GM19468 (cell line): ENCODE data around the gene JAK1.
"Not testable (repeated sequence)": the region's sequence is repeated elsewhere in the genome, so short reads cannot be mapped to it uniquely, and the experiment has no call there.

Source experiments
- ATAC-seq: cut with Tn5 transposase; IDR thresholded peaks from one replicate; pipeline ENCODE4 v1.9.1; 2021; ENCODE audit warnings: mild to moderate bottlenecking, moderate library complexity, moderate number of reproducible peaks; ENCODE audit not compliant: unreplicated experiment; ENCODE audit errors: extremely low read depth

Gene JAK1

DNA sequence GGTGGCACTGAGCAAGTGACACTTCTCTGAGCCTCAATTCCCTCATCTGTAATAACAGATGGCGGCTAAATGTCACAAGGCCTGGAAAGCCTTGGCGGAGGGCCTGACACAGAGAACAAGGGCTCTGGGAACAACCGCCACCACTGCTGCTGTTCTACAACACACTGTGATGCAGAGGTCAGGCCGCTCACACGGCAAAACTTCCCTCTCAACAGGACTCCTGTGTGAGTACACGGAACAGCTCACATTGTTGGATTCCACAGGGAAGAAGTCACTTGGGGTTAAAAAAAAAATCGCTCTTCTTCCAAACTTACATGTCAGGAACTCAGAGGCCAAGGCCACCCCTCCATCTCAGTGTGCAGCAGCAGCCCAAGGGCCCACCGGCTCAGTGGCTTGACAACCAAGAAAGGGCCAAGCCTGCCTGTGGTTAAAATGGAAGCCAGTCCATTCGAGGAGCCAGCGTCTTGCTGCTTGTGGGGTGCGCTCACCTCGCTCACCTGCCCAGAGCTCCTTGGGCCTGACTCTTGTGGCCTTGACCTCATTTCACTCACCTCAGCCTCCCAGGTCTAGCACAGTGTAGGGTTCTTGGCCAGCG is 120.4 kb downstream of the JAK1 start:
- no peak for ATAC-seq

DNA sequence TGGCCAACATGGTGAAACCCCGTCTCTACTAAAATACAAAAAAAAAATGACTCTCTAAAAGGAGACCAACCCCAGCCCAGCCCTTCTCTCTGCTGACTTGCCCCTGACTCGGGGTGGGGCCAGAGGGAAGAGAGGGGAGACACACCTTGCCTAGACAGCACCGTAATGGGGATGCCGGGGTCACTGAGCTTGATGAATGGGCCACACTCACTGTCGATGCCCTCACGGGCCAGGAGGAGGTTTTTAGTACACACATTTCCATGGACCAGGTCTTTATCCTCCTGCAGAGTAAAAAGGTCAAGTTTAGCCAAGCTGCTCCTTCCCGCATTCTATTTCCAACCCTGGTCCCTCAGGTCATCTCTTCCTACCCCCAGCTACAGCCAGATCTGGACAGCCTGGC is 121.7 kb downstream of the JAK1 start:
- ATAC-seq = no peak

DNA sequence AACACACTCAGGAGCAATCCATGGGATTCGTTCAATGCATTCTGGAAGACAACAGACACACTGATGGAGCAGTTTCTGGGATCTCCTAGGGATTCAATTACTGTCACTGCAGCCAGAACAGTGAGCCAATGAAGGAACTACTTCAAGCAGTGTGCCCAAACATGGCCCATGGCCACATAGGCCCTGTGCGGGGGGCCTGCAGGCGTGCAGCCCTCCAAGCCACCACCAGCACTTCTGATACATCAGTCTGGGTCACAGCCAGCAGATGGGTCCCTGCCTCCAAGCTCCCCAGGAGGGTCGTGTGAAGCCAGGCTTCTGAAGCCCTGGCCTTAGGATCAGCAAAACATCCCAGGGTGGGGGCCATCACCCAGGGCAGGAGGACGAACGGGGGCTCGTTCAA is 122.2 kb downstream of the JAK1 start:
- no peak for ATAC-seq

DNA sequence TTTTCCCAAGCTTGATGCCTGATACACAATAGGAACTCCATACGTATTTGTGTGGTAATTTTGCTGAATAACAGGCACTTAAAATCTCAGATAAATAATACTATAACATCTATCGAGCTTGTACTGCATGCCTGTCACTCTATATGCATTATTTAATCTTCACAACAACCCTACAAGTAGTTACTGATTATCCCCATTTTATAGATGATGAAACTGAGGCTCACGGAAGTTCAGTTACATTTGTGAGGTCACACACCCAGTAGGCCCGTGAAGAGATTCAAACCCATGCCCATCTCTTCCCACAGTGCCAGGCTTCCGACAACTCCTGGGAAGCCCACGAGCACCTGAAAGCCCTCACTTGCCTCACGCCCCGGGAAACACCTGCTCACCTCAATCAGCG is 122.7 kb downstream of the JAK1 start:
- no peak for ATAC-seq

DNA sequence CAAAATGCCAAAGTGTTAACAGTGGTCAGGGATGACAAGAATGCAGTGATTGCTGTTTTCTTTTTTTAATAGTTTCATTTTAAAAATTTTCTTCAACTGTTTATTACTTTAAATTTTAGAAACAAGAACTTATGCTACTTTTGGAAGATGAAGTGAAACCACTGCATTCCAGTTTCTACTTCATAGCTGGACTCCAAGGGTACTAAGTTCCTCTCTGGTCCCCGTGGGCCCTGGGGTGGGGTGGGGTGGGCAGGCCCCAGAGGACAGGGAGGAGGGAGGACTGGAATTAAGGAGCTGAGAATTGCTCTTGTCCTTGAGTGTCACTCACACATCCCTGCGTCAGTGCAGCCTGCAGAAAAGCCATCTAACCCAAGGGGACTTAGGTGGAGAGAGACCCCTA is 124.1 kb downstream of the JAK1 start:
- ATAC-seq = no peak

DNA sequence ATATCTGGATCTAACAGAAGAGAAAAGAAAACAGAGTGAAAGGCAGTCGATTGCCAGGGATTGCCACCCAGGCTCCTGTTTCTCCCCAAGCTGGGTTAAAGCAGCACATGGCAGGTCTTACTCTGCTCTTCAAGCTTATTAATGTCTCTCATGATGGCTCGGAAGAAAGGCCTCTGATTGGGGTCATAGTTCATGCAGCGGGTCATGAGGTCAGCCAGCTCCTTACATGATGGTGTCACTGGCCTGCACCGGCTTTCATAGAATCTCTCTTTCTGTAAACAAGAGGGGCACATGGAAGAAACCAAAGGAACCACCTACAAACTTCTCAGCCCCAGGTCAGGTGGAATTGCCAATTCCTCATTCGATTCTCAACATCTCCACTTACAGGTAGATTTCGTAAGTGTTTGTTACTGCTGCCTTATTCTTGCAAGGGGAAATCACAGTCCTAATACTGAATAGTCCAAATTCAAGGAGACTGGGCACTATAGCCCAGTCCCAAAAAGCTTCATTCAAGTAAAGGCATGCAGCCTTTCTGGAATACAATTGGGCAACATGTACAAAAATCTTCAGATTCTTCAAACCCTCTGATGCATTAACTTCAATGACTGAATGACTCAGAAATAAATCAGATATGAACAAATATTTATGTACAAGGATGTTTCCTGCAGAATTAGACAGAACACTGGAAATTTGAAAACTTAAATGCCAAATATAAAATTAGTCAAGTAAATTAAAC is 124.9 kb downstream of the JAK1 start:
- ATAC-seq = no peak

DNA sequence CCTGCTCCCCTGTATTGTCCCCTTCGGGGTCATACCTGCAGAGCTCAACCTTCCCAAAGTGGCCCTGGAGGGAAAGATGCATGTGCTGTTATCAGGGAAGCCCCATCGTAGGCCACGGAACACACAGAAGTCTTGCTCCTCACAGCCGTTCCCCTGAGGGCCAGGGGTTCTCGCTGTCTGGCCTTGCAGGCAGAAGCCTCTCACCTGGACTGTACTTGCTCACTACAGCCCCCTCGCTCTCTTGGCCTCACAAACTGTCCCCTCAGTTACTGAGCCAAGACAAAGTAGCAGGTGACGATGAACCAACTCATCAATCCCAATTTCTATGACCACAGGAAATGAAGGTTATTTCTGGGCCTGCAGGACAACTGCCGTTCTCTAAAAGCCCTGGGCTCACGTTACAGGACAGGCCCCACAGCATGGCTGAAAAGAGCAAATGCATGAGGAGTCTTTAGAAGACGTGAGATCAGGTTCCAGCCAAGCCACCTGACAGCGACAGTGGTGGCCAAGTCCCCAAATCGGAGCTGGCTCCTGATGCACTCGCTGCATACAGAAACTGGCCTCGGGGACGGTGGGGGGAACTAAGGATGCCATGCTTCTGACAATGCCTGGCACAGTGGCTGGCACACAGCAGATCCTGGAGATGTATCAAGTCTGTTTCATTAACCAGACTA is 126.5 kb downstream of the JAK1 start:
- no peak for ATAC-seq

DNA sequence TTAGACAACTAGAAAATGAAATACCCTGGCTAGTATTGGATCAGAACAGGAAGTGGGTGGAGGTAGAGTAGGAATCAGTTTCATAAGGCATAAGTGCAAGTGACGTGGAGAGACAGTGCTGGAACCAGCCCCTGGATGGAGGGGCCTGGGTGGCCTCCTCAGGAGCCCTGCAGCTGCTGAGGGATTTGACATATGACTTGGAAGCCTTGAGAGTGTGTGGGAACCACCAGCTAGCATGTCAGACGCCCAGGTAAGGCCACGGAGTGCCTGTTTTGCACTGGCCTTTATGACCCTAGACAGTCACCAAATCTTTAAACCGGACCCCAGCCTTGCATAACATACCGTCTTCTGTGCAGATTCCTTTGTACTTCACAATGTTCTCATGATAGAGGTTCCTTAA is 127.1 kb downstream of the JAK1 start:
- no peak for ATAC-seq

DNA sequence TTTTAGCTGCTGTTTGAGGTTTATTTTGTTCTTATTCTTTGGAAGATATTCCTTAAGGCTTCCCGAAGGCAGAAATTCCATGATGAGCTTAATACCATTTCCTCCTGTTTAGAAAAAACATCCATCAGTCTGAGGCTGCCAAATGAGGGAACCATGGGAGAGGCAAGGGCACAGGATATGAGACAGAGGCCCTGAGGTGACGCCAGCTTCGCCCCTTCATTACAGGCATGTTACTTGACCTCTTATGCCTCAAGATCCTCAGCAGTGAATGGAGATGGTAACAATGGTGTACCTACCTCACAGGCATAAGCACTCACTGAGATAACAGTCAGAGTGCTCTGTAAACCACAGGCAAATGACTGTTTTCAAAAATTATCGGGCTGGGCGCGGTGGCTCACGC is 127.9 kb downstream of the JAK1 start:
- no peak for ATAC-seq

DNA sequence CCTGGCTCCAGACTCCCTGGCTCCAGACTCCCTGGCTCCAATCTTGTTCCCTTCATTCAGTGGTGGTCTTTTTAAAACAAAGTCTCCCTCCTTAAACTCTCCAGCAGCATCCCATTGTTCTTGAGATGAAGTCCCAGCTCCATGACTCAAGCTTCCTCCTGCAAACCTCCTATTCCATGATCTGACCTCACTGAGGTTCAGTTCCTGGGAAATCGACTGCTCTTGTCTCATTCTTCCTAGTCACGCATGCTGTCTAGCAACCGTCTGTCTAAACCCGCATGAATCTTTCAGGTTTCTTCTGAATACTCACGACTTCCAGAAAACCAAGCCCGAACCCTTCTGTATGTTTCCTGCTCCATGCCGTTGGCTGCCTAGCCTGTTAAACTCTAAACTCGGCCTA is 129.5 kb downstream of the JAK1 start:
- no peak for ATAC-seq

DNA sequence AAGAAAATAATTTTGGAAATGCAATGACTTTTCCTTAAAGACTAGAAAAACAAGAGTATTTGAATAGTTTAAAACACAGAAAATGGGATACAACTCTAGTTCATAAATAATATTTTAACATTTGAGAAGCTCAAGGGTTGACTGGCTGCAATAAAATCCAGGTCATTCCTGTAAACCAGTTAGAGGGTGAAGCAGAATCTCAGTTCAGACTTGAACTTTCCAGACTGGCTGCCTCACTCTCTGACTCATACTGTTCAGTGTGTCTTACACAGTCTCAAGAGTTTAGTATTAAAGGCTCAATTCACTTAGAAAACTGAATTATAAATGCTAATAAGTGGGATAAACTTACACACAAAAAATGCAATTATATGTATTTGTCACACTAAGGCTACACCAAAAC is 131.6 kb downstream of the JAK1 start:
- ATAC-seq = no peak

DNA sequence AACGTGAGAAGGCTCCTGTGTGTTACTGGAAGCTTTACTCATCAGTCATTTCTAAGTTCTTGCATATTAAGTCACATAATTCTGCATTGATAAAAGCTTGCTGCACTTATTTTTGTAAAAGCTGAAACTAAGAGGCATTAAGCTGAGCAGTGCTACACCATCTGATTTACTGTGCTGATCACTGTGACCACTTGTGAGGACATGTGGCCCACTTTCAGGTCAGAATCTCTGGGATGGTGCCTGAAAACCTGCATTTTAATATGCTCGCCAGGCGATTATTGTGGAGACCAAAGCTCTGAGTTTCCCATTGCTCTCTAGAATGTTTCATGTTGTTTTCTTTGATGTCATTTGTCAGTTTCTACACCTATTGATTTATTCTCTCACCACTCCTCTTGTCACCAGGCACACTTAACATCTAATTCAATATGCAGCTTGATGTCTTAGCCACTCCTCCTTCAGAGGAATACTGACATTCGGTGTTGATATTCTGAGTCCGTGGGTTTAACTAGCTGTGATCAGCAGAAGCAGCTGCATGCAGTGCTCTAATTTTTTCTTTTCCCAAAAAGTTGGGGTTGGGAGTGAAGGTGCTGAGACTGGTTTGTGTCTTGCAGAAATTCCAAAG is 136.2 kb downstream of the JAK1 start:
- ATAC-seq = no peak

DNA sequence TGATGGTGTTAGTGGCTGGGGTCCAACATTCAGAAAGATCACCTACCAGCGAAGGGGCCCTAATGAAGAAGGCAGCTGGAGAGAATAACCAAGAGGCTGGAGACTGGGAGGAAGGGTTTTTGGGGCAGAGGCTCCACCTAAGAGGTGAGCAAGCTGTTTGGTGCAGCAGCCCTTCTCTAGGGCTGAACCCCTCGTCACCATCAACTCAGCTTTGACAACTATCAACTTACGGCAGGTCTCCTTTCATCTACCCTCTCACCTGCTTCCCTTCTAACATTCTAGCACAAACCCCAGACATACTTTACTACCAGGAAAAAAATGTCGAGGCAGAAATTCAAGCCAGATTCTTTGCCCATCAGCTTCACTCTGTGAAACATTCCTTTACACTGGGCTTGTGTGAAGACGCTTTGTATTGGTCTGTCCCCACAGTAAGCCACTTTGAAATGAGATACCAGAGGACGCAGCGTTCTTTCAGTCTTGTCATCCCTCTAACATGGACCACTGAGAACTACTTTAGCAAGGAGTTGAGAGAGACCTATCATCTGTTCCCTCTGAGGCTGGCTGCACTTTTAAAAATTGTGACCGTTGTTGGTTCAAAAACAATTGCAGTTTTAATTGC is 136.8 kb downstream of the JAK1 start:
- ATAC-seq = no peak

DNA sequence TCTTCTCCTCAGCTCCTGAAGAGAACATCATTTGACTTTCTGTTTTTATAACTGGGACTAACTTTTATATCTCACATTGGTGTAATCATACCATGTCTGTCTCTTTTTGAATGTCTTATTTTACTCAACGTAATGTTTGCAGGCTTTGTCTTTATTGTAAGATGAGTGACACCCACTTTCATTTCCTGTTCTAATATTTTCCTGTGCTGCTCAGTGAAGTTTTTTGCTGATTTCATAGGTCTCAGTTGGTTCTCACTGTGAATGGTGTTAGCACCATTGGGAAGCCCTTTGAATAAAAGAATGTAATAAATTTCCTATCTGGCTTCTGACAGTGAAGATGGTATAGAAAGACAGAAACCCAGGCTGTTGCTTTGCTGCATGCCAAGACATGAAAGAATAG is 137.5 kb downstream of the JAK1 start:
- ATAC-seq = no peak

DNA sequence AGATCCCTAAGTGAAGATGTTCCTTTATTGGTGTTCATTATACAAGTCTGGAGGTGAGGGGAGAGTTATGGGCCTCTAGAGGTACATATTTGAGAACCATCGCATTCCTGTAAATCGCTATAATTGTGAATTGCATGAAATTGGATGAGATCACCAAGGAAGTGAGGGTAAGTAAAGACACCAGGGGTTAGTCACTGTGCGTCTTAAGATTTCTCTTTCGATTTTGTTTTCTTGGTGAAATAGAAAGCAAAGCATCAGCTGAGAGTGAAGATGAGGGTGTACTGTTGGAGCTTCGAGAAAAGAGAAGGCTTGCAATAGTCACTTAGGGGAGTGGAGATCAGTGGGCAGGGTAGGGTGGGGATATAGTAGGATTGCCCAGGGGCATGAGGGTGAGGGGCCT is 139.4 kb downstream of the JAK1 start:
- ATAC-seq = no peak

DNA sequence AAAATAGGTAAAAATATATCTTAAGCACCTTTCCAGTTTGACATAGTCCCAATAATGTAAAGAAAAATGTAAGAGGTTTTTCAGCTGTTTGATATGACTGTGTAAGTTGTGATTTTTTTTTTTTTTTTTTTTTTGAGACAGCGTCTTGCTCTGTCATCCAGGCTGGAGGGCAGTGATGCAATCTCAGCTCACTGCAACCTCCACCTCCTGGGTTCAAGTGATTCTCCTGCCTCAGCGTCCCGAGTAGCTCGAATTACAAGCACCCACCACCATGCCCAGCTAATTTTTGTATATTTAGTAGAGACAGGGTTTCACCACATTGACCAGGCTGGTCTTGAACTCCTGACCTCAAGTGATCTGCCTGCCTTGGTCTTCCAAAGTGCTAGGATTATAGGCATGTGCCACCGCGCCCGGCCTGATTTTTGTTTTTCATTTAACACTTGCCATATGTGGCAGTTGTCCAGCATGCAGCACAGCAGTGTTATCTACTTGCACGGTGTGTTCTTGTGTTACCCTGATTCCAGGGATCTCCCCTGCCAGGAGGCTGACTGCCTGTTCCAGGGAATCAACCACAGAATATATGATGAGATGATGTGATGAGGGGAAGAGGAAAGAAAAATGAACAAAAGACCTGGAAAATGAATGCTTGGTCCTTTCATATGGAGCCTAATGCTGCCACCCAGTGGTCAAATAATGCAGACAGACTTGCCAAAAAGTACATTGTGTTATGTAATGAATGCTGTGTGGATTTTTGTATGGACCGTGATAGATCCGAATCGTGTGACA is 142.5 kb downstream of the JAK1 start:
- no peak for ATAC-seq

DNA sequence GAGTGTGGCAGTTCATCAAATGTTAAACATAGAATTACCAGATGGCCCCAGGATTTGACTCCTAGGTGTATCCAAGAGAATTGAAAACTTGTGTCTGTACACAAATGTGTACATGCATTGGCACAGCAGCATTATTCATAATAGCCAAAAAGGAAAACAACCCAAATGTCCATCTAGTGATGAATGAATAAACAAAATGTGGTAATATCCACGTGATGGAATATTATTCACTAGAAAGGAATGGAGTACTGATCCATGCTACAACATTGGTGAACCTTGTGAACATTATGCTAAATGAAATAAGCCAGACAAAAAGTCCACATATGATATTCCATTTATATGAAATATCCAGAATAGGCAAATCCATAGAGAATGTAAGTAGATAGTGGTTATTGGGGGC is 143.7 kb downstream of the JAK1 start:
- no peak for ATAC-seq

DNA sequence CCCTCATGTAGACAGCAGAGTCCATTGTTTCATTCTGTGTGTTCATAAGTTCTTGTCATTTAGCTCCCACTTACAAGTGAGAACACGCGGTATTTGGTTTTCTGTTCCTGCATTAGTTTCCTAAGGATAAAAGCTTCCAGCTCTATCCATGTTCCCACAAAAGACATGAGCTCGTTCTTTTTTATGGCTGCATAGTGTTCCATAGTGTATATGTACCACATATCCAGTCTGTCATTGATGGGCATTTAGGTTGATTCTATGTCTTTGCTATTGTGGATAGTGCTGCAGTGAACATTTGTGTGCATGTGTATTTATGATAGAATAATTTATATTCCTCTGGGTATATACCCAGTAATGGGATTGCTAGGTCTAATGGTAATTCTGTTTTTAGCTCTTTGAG is 145.8 kb downstream of the JAK1 start:
- not testable (repeated sequence) for ATAC-seq

DNA sequence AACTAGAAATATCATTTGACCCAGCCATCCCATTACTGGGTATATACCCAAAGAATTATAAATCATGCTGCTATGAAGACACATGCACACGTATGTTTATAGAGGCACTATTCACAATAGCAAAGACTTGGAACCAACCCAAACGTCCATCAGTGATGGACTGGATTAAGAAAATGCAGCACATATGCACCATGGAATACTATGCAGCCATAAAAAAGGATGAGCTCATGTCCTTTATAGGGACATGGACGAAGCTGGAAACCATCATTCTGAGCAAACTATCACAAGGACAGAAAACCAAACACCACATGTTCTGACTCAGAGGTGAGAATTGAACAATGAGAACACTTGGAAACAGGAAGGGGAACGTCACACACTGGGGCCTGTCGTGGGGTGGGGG is 149.0 kb downstream of the JAK1 start:
- not testable (repeated sequence) for ATAC-seq

DNA sequence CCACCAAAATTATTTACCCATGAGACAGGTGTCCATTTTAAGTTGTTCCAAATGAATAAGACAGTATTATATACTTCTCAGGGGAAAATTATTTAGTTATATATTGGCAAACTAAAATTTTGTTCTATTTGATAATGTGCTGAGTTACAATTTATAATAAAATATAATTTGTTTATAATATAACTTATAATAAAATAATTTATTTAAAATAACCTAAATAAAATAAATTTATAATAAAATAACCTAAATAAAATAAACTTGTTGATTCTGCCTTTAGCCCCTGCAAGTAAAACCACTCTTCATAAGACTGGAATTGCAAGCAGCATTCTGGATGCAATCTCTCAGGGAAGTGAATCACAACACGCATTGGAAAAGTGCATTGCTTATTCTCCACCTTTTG is 151.9 kb downstream of the JAK1 start:
- ATAC-seq = no peak
